Measurements from ENCODE around the gene FHIT.
"Not testable (repeated sequence)": the region's sequence is repeated elsewhere in the genome, so short reads cannot be mapped to it uniquely, and the experiment has no call there.

Gene FHIT

GRCh38 chr3:61058836-61059235, 192.4 kb downstream of the FHIT start:
- Mint-ChIP-seq H3K4me3 (no peak overlapping the region), H3K9me3 (no peaks in the 10 kb centered on the region)

GRCh38 chr3:61057464-61057863, 193.8 kb downstream of the FHIT start:
- DNase-seq: no peak
- H3K4me1 Mint-ChIP-seq: no peaks in the 10 kb centered on the region
- no peaks in the 10 kb centered on the region for H3K9me3 Mint-ChIP-seq
- no peak overlapping the region for H3K4me3 Mint-ChIP-seq
- H3K27ac Mint-ChIP-seq: no peak overlapping the region
- ATAC-seq: no peak
- no peaks in the 10 kb centered on the region for H3K36me3 Mint-ChIP-seq (ENCODE audit: low read depth)
- H3K27me3 Mint-ChIP-seq: no peaks in the 10 kb centered on the region

More at GRCh38 chr3:61058836-61059235, 192.4 kb downstream of the FHIT start:
- Mint-ChIP-seq H3K4me1 (no peaks in the 10 kb centered on the region), H3K36me3 (ENCODE audit: low read depth) (no peaks in the 10 kb centered on the region), H3K27ac (no peak overlapping the region), H3K27me3 (no peaks in the 10 kb centered on the region)
- no peak for DNase-seq
- no peak for ATAC-seq

- H3K4me1 Mint-ChIP-seq: no peaks in the 10 kb centered on the region
- H3K27ac Mint-ChIP-seq: no peak overlapping the region
- no peaks in the 10 kb centered on the region for H3K36me3 Mint-ChIP-seq (ENCODE audit: low read depth)
- DNase-seq (no peak), ATAC-seq (no peak)
- no peaks in the 10 kb centered on the region for H3K27me3 Mint-ChIP-seq
- peaks cover 7% of the 10 kb centered on the region for H3K9me3 Mint-ChIP-seq
- no peak overlapping the region for H3K4me3 Mint-ChIP-seq
Observed at GRCh38 chr3:61055447-61055846, 195.8 kb downstream of the FHIT start.

GRCh38 chr3:61053781-61054496, 197.3 kb downstream of the FHIT start:
- DNase-seq: no peak
- Mint-ChIP-seq H3K4me3 (no peak overlapping the region), H3K36me3 (ENCODE audit: low read depth) (peaks cover 1% of the 10 kb centered on the region), H3K9me3 (peaks cover 9% of the 10 kb centered on the region), H3K27ac (no peak overlapping the region), H3K4me1 (no peaks in the 10 kb centered on the region), H3K27me3 (no peaks in the 10 kb centered on the region)
- ATAC-seq: no peak

- H3K9me3 Mint-ChIP-seq: peaks cover 9% of the 10 kb centered on the region
Observed at GRCh38 chr3:61052851-61053250, 198.4 kb downstream of the FHIT start.

GRCh38 chr3:61051666-61052065, 199.6 kb downstream of the FHIT start:
- Mint-ChIP-seq H3K27me3 (no peaks in the 10 kb centered on the region), H3K4me3 (no peak overlapping the region), H3K9me3 (peaks cover 9% of the 10 kb centered on the region), H3K36me3 (ENCODE audit: low read depth) (peaks cover 1% of the 10 kb centered on the region), H3K4me1 (no peaks in the 10 kb centered on the region), H3K27ac (no peak overlapping the region)
- ATAC-seq: no peak
- no peak for DNase-seq

More at GRCh38 chr3:61052851-61053250, 198.4 kb downstream of the FHIT start:
- no peak overlapping the region for H3K4me3 Mint-ChIP-seq
- H3K4me1 Mint-ChIP-seq: no peaks in the 10 kb centered on the region
- H3K27ac Mint-ChIP-seq: no peak overlapping the region
- H3K27me3 Mint-ChIP-seq: no peaks in the 10 kb centered on the region
- DNase-seq (no peak), ATAC-seq (no peak)
- peaks cover 1% of the 10 kb centered on the region for H3K36me3 Mint-ChIP-seq (ENCODE audit: low read depth)

- not testable (repeated sequence) for ATAC-seq; H3K4me3 Mint-ChIP-seq; DNase-seq; H3K27ac Mint-ChIP-seq; H3K36me3 Mint-ChIP-seq (ENCODE audit: low read depth); H3K27me3 Mint-ChIP-seq; H3K4me1 Mint-ChIP-seq
- H3K9me3 Mint-ChIP-seq: peaks cover 10% of the 10 kb centered on the region
Observed at GRCh38 chr3:61045169-61045568, 206.1 kb downstream of the FHIT start.

GRCh38 chr3:61043156-61043555, 208.1 kb downstream of the FHIT start:
- Mint-ChIP-seq H3K4me1 (no peaks in the 10 kb centered on the region), H3K27ac (no peak overlapping the region), H3K9me3 (peaks cover 18% of the 10 kb centered on the region), H3K36me3 (ENCODE audit: low read depth) (peaks cover 8% of the 10 kb centered on the region), H3K4me3 (no peak overlapping the region), H3K27me3 (no peaks in the 10 kb centered on the region)
- DNase-seq: no peak
- ATAC-seq: no peak

- no peaks in the 10 kb centered on the region for H3K4me1 Mint-ChIP-seq
- no peak overlapping the region for H3K27ac Mint-ChIP-seq
- no peak for ATAC-seq
- DNase-seq: no peak
- H3K36me3 Mint-ChIP-seq (ENCODE audit: low read depth): peaks cover 8% of the 10 kb centered on the region
- H3K4me3 Mint-ChIP-seq: no peak overlapping the region
- H3K9me3 Mint-ChIP-seq: peaks cover 21% of the 10 kb centered on the region
- H3K27me3 Mint-ChIP-seq: no peaks in the 10 kb centered on the region
Observed at GRCh38 chr3:61040618-61041017, 210.6 kb downstream of the FHIT start.

- Mint-ChIP-seq H3K9me3 (peaks cover 21% of the 10 kb centered on the region), H3K4me1 (no peaks in the 10 kb centered on the region), H3K27me3 (no peaks in the 10 kb centered on the region), H3K27ac (no peak overlapping the region), H3K36me3 (ENCODE audit: low read depth) (peaks cover 6% of the 10 kb centered on the region), H3K4me3 (no peak overlapping the region)
- ATAC-seq: no peak
- DNase-seq: no peak
Observed at GRCh38 chr3:61035573-61035972, 215.7 kb downstream of the FHIT start.

- ATAC-seq (no peak), DNase-seq (no peak)
- Mint-ChIP-seq H3K27ac (no peak overlapping the region), H3K27me3 (no peaks in the 10 kb centered on the region), H3K4me3 (no peak overlapping the region), H3K9me3 (peaks cover 16% of the 10 kb centered on the region), H3K4me1 (no peaks in the 10 kb centered on the region), H3K36me3 (ENCODE audit: low read depth) (no peaks in the 10 kb centered on the region)
Observed at GRCh38 chr3:61032991-61033390, 218.3 kb downstream of the FHIT start.

- Mint-ChIP-seq H3K4me3 (no peak overlapping the region), H3K36me3 (ENCODE audit: low read depth) (no peaks in the 10 kb centered on the region), H3K27ac (no peak overlapping the region), H3K27me3 (no peaks in the 10 kb centered on the region), H3K4me1 (no peaks in the 10 kb centered on the region), H3K9me3 (peaks cover 13% of the 10 kb centered on the region)
- DNase-seq: no peak
- ATAC-seq: no peak
Observed at GRCh38 chr3:61031503-61031902, 219.7 kb downstream of the FHIT start.

- Mint-ChIP-seq H3K4me3 (no peak overlapping the region), H3K36me3 (ENCODE audit: low read depth) (no peaks in the 10 kb centered on the region), H3K9me3 (peaks cover 13% of the 10 kb centered on the region), H3K4me1 (no peaks in the 10 kb centered on the region), H3K27me3 (no peaks in the 10 kb centered on the region), H3K27ac (no peak overlapping the region)
- DNase-seq (no peak), ATAC-seq (no peak)
Observed at GRCh38 chr3:61030469-61031035, 220.7 kb downstream of the FHIT start.

- no peak overlapping the region for H3K27ac Mint-ChIP-seq
Observed at GRCh38 chr3:61029194-61029593, 222.1 kb downstream of the FHIT start.

GRCh38 chr3:61018807-61019206, 232.4 kb downstream of the FHIT start:
- Mint-ChIP-seq H3K4me1 (no peaks in the 10 kb centered on the region), H3K27ac (no peak overlapping the region), H3K4me3 (no peak overlapping the region), H3K36me3 (ENCODE audit: low read depth) (peaks cover 12% of the 10 kb centered on the region), H3K9me3 (peaks cover 31% of the 10 kb centered on the region), H3K27me3 (no peaks in the 10 kb centered on the region)
- ATAC-seq: no peak
- no peak for DNase-seq

More at GRCh38 chr3:61029194-61029593, 222.1 kb downstream of the FHIT start:
- Mint-ChIP-seq H3K4me3 (no peak overlapping the region), H3K4me1 (no peaks in the 10 kb centered on the region), H3K36me3 (ENCODE audit: low read depth) (no peaks in the 10 kb centered on the region), H3K27me3 (no peaks in the 10 kb centered on the region), H3K9me3 (peaks cover 12% of the 10 kb centered on the region)
- ATAC-seq (no peak), DNase-seq (no peak)
